GM21723 (cell line): ENCODE measurements around the gene IGF2R.
"Not testable (repeated sequence)": the region's sequence is repeated elsewhere in the genome, so short reads cannot be mapped to it uniquely, and the experiment has no call there.

ENCODE experiments used
- ATAC-seq: cut with Tn5 transposase; IDR thresholded peaks from one replicate; pipeline ENCODE4 v1.9.1; 2021; ENCODE audit warnings: mild to moderate bottlenecking, moderate library complexity; ENCODE audit not compliant: unreplicated experiment

IGF2R gene

DNA sequence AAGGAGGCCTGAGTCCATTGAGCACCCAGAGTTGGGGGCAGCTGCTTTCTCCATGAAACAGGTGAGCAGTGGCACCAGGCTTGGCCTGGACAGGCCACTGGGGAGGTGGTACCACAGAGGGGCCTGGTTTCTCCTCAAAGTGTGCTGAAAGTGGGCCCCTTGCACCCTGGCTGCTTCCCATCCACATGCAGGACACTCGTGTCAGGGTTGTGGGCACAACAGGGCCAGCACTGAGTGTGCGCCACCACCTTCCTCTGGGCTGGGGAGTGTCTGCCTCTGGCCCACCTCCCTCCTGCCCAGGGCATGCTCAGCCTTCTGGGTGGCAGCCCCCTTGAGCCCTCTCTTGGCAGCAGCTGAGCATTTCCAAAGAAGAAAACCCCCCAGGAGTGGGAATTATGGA, 147.5 kb downstream of the IGF2R start:
- ATAC-seq, result no peak

GRCh38 chr6:160117137-160117536, 148.3 kb downstream of the IGF2R start:
- no peak for ATAC-seq

DNA sequence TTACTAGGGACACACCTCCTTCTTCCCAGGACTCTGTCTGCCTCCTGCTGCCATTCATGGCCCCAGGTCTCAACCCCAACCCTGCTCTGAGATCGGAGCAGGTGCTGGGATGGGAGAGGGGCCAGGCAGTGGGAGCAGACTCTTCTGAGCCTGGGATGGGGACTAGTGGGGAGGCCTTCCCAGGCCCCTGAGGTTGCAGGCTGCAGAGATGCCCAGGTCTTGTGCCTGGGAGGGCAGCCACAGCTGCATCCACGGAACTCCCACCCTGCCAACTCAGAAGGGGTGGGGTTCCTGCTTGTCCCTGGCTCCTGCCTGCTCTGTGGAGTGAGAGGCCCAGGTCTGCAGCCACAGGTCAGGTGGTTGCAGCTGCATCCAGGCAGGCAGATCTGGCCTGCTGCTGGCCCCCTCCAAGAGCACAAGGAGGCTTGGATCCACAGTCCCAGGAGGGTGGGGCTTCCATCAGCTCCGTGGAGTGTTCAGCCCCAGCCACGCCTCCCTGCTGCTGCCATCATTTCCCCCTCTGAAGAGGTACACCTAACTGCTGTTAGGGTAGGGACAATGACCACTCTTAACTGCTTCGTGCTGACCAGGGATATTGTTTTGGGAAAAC, 149.8 kb downstream of the IGF2R start:
- no peak for ATAC-seq

DNA sequence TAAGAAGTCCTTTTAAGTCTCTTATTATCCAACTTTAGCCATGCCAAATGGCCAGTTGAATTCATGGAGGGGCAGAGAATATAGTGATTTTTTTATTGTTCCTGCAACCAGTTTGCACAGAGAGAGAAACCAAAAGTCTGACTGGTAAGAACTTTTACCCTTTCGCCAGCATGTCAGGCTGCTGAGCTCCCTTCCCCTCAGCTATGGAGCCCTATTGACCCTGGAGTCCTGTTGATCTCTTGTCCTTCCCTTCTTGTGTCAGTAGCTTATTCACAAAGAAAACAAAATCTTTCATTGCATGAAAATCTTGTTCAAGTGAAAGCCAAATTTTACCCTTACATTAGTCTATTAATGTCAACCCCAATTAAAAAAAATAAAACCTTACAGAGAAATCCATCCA, 151.2 kb downstream of the IGF2R start:
- no peak for ATAC-seq

GRCh38 chr6:160121558-160121957, 152.7 kb downstream of the IGF2R start, which contains the start of gene SLC22A1:
SLC22A1 (plus strand) TSS chr6:160121815; CDS start chr6:160121936, 121 bp downstream.
- ATAC-seq, result no peak

GRCh38 chr6:160121981-160122380, 153.1 kb downstream of the IGF2R start:
- no peak for ATAC-seq

GRCh38 chr6:160122744-160123143, 153.9 kb downstream of the IGF2R start:
- ATAC-seq, result no peak

- no peak for ATAC-seq
These were observed 155.1 kb downstream of the IGF2R start for GRCh38 chr6:160124007-160124406.

DNA sequence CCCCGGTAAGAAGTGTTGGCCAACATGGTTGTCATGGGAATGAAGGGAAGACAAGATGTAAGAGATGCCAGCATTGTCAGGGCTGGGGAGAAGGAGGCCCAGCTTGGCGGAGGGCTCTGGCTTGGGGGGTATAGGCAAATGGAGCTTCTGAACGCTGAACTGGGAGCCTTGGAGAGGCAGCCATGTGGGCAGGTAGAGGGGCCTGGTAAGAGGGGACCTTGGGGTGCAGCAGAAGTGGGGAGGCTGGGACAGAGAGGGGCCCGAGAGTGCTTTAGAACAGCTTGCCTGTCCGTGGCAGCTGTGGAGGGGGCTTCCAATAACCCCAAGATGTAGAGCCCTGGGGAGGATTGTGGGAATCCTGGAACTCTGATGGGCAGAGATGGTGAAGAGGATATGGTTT, 155.7 kb downstream of the IGF2R start:
- no peak for ATAC-seq

GRCh38 chr6:160125105-160125504, 156.2 kb downstream of the IGF2R start:
- ATAC-seq, result not testable (repeated sequence)

DNA sequence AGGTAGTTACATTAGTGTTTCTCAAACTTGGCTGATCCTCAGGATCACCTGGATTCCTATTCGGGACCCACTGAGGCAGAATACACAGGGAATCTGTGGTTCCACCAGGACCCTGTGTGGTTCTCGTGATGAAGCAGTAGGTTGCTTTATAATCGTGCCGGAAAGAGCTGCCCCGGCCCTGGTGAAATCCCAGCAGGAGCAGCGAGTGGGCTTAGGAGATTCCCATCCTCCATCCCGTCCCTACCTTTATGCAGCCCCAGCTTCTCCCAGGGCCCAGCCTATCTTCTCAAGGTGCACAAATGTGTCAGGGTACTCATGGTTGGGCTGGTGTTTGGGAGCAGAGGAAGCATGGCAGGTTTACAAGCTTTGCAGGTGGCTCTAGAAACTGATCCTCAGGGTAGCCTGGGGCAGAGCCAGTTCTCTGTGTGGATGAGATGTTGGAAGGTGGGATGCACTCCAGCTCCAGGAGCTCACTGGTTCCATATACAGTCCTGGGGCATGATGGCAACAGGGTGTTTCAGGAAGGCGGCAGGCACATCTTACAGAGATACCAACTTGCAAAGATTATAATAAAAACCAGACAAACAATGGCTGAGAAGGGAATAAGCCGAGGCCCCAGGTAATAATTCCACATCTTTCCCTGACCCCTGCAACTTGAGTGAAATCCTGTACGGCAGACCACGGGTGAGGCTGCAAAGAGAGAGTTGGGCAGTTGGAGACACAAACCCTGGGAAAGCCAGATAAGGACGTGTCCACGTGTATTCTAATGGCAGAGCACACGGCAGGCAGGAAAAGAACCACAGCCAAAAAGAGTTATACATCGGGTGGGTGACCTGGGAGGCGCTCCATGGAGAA, 158.6 kb downstream of the IGF2R start:
- no peak for ATAC-seq

DNA sequence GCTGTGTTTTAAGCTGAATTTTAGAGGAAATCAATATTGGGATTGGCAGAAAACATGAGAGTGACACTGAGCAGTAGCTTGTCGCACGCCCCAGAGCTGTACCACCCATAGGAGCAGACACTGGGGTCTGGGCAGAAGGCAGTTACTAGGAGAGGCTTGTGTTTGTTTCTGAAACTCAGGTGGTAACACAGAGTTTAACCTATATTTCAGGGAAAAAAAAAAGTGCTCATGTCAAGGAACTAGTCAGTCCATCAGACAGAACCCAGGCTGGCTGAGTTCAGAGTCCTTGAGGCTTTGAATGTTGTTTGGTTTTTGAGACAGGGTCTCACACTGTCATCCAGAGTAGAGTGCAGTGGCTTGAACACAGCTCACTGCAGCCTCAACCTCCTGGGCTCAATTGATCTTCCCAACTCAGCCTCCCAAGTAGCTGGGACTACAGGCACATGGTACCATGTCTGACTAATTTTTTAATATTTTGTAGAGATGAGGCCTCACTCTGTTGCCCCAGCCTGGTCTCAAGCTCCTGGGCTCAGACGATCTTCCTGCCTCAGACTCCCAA, 159.3 kb downstream of the IGF2R start:
- ATAC-seq, result no peak

DNA sequence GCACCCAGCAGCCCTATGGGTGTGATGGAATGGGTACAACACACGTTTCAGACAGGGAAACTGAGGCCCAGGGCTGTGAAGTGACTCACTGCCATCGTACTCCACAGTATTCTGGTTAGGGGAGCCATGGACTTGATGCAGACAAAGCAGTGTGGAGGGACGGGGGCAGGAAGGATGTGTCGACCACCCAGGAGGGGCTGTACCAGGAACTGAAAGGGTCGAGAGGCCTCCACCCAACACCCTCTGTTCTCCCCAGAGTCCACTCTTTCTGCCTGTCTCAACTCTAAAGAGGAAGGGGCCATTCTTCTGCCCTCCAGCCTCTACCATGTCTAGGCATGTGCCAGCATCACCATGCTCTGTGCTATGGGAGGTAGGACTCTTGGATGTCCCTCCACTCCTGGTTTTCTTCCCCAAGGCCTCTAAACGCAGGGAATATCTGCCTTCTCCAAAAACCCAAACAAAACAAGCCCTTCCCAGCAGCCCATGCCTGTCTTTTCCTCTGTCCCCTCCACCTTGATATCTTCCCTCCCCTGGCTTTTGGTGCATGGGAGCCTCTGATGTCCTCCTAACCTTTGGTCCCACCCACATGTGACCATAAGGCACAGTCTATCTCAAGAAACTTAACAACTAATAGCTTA, 160.1 kb downstream of the IGF2R start:
- no peak for ATAC-seq

GRCh38 chr6:160129881-160130615, 161.2 kb downstream of the IGF2R start:
- no peak for ATAC-seq

GRCh38 chr6:160130729-160131484, 162.0 kb downstream of the IGF2R start:
- no peak for ATAC-seq

- ATAC-seq, result no peak
These were observed 162.9 kb downstream of the IGF2R start for GRCh38 chr6:160131636-160132296.

DNA sequence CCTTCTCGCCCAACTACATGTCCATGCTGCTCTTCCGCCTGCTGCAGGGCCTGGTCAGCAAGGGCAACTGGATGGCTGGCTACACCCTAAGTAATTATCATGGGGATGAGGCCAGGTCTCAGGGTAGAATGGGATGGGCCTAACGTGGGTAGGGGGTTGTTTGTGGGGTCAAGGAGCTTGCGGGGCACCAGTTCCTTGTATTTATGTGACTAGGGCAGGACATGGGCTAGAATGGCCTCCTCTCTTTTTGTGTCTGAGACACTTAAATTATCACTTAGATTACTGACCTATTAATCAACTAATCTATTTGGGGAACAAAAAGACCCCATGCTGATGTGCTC, 163.4 kb downstream of the IGF2R start:
- no peak for ATAC-seq

DNA sequence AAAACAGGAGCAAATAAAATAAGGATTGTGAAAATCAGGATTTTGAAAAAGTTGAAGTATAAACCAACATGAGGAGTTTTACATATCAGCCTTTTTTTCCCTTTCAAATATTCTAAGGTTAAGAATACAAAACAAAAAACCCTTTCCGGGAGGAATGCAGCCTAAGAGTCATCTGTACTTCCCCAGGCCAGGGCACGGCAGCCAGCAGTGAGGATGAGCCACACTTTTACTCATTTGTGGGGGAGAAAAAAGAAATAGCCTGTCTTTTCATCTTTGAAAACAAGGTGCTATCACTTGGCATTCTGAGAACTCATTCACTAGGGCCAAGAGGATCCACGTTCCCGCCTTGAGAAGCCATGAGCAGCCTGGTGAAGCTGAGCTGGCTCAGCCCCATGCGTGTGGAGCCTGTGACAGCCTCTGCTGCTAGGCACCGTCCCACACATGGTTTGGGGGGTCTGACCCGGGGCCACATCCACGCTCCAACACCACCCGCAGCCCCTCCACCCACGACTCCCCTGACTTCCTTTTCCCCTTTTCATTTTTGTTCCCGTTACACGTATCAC, 164.0 kb downstream of the IGF2R start:
- ATAC-seq, result no peak
